ENCODE results near the gene HOMER1. TPM values are rescaled to one million over a fixed set of nuclear protein-coding genes. Genes with fewer than 3 reads are reported as not detected.

Gene HOMER1
- total and polyA plus RNA-seq, 4 donors: 0.88 to 6.8 (median 3.7) TPM

DNA sequence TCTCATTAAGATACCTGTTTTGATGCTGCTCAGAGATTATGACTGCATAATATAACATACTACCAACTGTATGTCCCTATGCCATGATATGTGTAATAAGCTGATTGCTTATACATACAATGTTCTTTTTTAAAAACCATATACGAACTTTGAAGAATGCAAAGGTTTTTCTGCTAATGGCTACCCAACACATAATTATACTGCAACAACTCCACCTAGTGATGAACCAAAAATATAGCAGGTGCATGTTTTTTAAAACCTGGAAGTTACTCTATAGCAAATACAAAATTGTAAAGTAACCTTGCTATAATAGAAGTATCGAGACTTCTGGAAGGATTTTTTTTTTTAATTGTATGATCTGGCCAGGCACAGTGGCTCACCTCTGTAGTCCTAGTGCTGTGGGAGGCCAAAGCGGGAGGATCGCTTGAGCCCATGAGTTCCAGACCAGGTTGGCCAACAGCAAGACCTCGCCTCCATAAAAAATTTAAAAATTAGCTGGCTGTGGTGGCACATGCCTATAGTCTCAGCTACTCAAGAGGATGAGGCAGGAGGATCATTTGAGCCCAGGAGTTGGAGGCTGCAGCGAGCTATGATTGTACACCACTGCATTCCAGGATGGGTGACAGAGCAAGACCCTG lies 49.1 kb downstream of the HOMER1 start:
- intact Hi-C loops (cut with DNase I): loop anchor here (5.0 to 10.0 kb wide), 3 partner anchors 330 to 443 kb away; no protein-coding TSS in a partner anchor
- Histone ChIP-seq H3K4me1 (ENCODE audit: control insufficient read depth in 1 of 2, insufficient read depth in 2 of 2, low read length in 2 of 2) (no peaks in the 10 kb centered on the region), H3K4me3 (ENCODE audit: low read length in 2 of 2) (no peak overlapping the region), H3K9me3 (ENCODE audit: control insufficient read depth, low read length) (no peaks in the 10 kb centered on the region), H3K27me3 (ENCODE audit: control insufficient read depth in 1 of 2, insufficient read depth in 2 of 2, low read length in 1 of 2) (no peaks in the 10 kb centered on the region), H3K27ac (ENCODE audit: low read depth in 1 of 2, low read length in 2 of 2) (no peak overlapping the region), H3K36me3 (ENCODE audit: control insufficient read depth in 1 of 2, insufficient read depth in 2 of 2, low read length in 1 of 2) (no peaks in the 10 kb centered on the region)
- WGBS, 2 donors: 67 to 69% methylated on average over 6 of the region's 6 CpGs
- no peak for ATAC-seq (ENCODE audit: low FRiP score)
- DNase-seq: no peak

GRCh38 chr5:79464278-79464677 lies 49.7 kb downstream of the HOMER1 start:
- DNase-seq: no peak
- no peaks in the 10 kb centered on the region for H3K9me3 ChIP-seq (ENCODE audit: control insufficient read depth, low read length)
- no peaks in the 10 kb centered on the region for H3K27me3 ChIP-seq (ENCODE audit: control insufficient read depth in 1 of 2, insufficient read depth in 2 of 2, low read length in 1 of 2)
- H3K27ac ChIP-seq (ENCODE audit: low read depth in 1 of 2, low read length in 2 of 2): no peak overlapping the region
- no peaks in the 10 kb centered on the region for H3K36me3 ChIP-seq (ENCODE audit: control insufficient read depth in 1 of 2, insufficient read depth in 2 of 2, low read length in 1 of 2)
- no peaks in the 10 kb centered on the region for H3K4me1 ChIP-seq (ENCODE audit: control insufficient read depth in 1 of 2, insufficient read depth in 2 of 2, low read length in 2 of 2)
- no peak for ATAC-seq (ENCODE audit: low FRiP score)
- 70 to 74% methylated on average over 3 of the region's 3 CpGs for WGBS, 2 donors
- intact Hi-C loops (cut with DNase I): loop anchor here (5.0 to 10.0 kb wide), 3 partner anchors 329 to 442 kb away; no protein-coding TSS in a partner anchor
- H3K4me3 ChIP-seq (ENCODE audit: low read length in 2 of 2): no peak overlapping the region

DNA sequence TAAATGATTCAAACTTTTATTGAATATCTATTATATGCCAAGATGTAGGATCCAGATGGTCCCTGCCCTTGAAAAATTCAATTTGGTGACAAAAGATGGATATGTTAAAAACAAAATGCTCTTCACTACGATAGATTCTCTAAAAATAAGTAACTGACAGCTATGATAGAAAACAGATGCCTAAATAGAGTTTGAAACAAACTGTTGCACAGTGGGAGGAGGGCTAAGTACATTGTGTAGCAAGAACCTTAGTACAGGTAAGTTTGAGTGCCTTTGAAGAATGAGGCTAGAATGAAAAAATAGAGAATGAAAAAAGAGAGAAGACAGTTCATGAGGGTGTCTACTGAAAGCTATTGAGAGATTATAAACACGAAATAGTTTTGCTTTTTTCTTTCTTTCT lies 54.3 kb downstream of the HOMER1 start:
- Histone ChIP-seq H3K27ac (ENCODE audit: low read depth in 1 of 2, low read length in 2 of 2) (no peak overlapping the region), H3K4me1 (ENCODE audit: control insufficient read depth in 1 of 2, insufficient read depth in 2 of 2, low read length in 2 of 2) (no peaks in the 10 kb centered on the region), H3K4me3 (ENCODE audit: low read length in 2 of 2) (no peak overlapping the region), H3K9me3 (ENCODE audit: control insufficient read depth, low read length) (no peaks in the 10 kb centered on the region), H3K36me3 (ENCODE audit: control insufficient read depth in 1 of 2, insufficient read depth in 2 of 2, low read length in 1 of 2) (no peaks in the 10 kb centered on the region), H3K27me3 (ENCODE audit: control insufficient read depth in 1 of 2, insufficient read depth in 2 of 2, low read length in 1 of 2) (no peaks in the 10 kb centered on the region)
- 81 to 82% methylated on average over 2 of the region's 2 CpGs for WGBS, 2 donors
- intact Hi-C loops (cut with DNase I): loop anchor here (5.0 to 10.0 kb wide), 3 partner anchors 325 to 437 kb away; no protein-coding TSS in a partner anchor
- DNase-seq (no peak), ATAC-seq (ENCODE audit: low FRiP score) (no peak)

DNA sequence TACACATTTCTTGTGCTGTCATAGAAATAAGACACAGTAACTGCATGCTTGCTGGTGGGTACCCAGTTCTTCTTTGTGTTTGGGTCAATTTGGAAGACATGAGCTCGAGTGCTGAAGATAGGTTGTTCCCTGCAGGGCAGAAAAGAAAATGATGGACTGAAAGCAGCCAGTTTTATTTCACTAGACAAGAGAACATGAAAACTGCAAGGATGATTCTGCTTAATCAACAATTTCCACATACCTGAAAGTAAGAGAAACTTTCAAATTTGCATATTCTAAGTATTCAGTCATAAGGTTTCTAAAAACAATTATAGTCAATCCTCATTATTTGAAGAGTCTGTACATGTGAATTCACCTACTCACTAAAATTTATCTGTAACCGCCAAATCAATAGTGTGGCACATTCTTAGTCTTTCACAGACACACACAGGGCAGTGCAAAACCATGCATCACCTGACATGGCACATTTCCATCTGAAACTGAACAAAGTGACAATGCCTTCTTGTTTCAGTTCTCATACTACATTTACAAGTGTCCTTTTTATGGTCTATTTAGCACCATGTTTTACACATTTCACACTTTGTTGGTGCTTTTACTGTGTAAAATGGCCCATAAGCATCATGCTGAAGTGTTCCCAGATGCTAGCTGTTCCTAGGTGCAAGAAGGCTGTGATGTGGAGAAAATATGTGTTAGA lies 56.9 kb downstream of the HOMER1 start:
- Histone ChIP-seq H3K36me3 (ENCODE audit: control insufficient read depth in 1 of 2, insufficient read depth in 2 of 2, low read length in 1 of 2) (no peaks in the 10 kb centered on the region), H3K9me3 (ENCODE audit: control insufficient read depth, low read length) (no peaks in the 10 kb centered on the region), H3K4me3 (ENCODE audit: low read length in 2 of 2) (no peak overlapping the region), H3K27ac (ENCODE audit: low read depth in 1 of 2, low read length in 2 of 2) (no peak overlapping the region), H3K27me3 (ENCODE audit: control insufficient read depth in 1 of 2, insufficient read depth in 2 of 2, low read length in 1 of 2) (no peaks in the 10 kb centered on the region), H3K4me1 (ENCODE audit: control insufficient read depth in 1 of 2, insufficient read depth in 2 of 2, low read length in 2 of 2) (no peaks in the 10 kb centered on the region)
- intact Hi-C loops (cut with DNase I): no loop called here
- ATAC-seq (ENCODE audit: low FRiP score): no peak
- 90 to 94% methylated on average over 2 of the region's 2 CpGs for WGBS, 2 donors
- no peak for DNase-seq

- Histone ChIP-seq H3K9me3 (ENCODE audit: control insufficient read depth, low read length) (no peaks in the 10 kb centered on the region), H3K27ac (ENCODE audit: low read depth in 1 of 2, low read length in 2 of 2) (no peak overlapping the region), H3K4me3 (ENCODE audit: low read length in 2 of 2) (no peak overlapping the region), H3K36me3 (ENCODE audit: control insufficient read depth in 1 of 2, insufficient read depth in 2 of 2, low read length in 1 of 2) (no peaks in the 10 kb centered on the region), H3K27me3 (ENCODE audit: control insufficient read depth in 1 of 2, insufficient read depth in 2 of 2, low read length in 1 of 2) (no peaks in the 10 kb centered on the region), H3K4me1 (ENCODE audit: control insufficient read depth in 1 of 2, insufficient read depth in 2 of 2, low read length in 2 of 2) (no peaks in the 10 kb centered on the region)
- intact Hi-C loops (cut with DNase I): no loop called here
- DNase-seq (no peak), ATAC-seq (ENCODE audit: low FRiP score) (no peak)
Observed at GRCh38 chr5:79456400-79456799, 57.5 kb downstream of the HOMER1 start.

DNA sequence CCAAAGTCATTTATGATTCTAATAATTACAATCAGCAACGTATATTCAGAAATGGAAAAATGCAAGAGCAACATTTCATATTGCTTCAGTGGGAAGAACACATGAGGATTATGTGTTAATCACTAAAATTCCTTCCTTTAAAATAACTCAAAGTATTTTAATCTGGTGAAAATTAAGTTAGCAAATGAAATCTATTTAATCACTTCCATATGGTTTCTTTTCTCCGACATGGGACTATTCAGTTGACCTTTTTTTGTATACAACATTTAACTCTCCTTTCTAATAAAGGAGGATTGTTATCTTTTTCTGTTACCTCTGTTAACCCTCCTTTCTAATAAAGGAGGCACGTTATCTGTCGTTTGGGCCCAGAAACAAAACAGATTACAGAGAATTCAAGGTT lies 59.9 kb downstream of the HOMER1 start:
- no peak for ATAC-seq (ENCODE audit: low FRiP score)
- H3K36me3 ChIP-seq (ENCODE audit: control insufficient read depth in 1 of 2, insufficient read depth in 2 of 2, low read length in 1 of 2): no peaks in the 10 kb centered on the region
- no peak overlapping the region for H3K4me3 ChIP-seq (ENCODE audit: low read length in 2 of 2)
- H3K27ac ChIP-seq (ENCODE audit: low read depth in 1 of 2, low read length in 2 of 2): no peak overlapping the region
- DNase-seq: no peak
- intact Hi-C loops (cut with DNase I): no loop called here
- H3K27me3 ChIP-seq (ENCODE audit: control insufficient read depth in 1 of 2, insufficient read depth in 2 of 2, low read length in 1 of 2): no peaks in the 10 kb centered on the region
- 77 to 86% methylated on average over 4 of the region's 4 CpGs for WGBS, 2 donors
- H3K4me1 ChIP-seq (ENCODE audit: control insufficient read depth in 1 of 2, insufficient read depth in 2 of 2, low read length in 2 of 2): no peaks in the 10 kb centered on the region
- no peaks in the 10 kb centered on the region for H3K9me3 ChIP-seq (ENCODE audit: control insufficient read depth, low read length)

DNA sequence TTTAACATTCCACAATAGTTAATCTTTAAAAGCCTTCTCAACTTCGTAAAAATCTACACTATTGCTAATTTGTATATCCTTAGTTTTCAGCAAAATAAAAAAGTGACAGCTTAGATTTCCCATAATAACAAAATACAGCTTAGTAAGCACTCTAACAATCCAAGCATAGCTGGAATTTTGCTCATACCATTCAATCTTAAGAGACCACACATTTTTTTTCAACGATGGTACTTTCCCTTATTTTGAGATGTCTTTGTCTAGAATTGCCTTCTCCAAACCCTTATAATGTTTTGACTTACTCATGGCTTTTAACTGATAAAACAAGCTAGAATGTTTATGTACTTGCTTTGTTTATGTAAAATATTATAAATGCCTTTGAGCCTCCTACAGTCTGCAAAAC lies 65.6 kb downstream of the HOMER1 start:
- no peak for DNase-seq
- H3K4me3 ChIP-seq (ENCODE audit: low read length in 2 of 2): no peak overlapping the region
- 24 to 32% methylated on average over 2 of the region's 2 CpGs for WGBS, 2 donors
- no peaks in the 10 kb centered on the region for H3K27me3 ChIP-seq (ENCODE audit: control insufficient read depth in 1 of 2, insufficient read depth in 2 of 2, low read length in 1 of 2)
- no peaks in the 10 kb centered on the region for H3K4me1 ChIP-seq (ENCODE audit: control insufficient read depth in 1 of 2, insufficient read depth in 2 of 2, low read length in 2 of 2)
- H3K36me3 ChIP-seq (ENCODE audit: control insufficient read depth in 1 of 2, insufficient read depth in 2 of 2, low read length in 1 of 2): no peaks in the 10 kb centered on the region
- ATAC-seq (ENCODE audit: low FRiP score): no peak
- no peaks in the 10 kb centered on the region for H3K9me3 ChIP-seq (ENCODE audit: control insufficient read depth, low read length)
- no peak overlapping the region for H3K27ac ChIP-seq (ENCODE audit: low read depth in 1 of 2, low read length in 2 of 2)
- intact Hi-C loops (cut with DNase I): no loop called here

DNA sequence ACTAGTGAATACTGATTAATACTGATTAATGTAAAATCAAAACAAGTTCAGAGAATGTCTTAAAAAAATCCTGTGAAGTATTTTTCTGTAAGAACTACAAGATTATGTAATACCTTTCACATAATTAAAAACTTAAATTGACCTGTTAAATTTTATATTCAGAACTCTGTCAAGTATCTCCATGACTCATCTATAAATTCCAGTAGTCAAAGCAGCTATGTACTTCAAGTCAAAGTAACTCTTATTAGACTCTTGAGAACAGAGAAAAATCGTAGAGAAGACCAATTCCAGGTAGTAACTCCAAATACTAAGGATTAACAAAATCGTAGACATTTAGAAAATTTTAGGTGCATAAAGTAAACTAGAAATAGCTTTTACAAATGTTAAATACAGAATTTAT lies 77.1 kb downstream of the HOMER1 start:
- H3K27ac ChIP-seq (ENCODE audit: low read depth in 1 of 2, low read length in 2 of 2): no peak overlapping the region
- ATAC-seq (ENCODE audit: low FRiP score) (no peak), DNase-seq (no peak)
- no peaks in the 10 kb centered on the region for H3K36me3 ChIP-seq (ENCODE audit: control insufficient read depth in 1 of 2, insufficient read depth in 2 of 2, low read length in 1 of 2)
- H3K4me1 ChIP-seq (ENCODE audit: control insufficient read depth in 1 of 2, insufficient read depth in 2 of 2, low read length in 2 of 2): no peaks in the 10 kb centered on the region
- WGBS, 2 donors: 86 to 94% methylated on average over 2 of the region's 2 CpGs
- no peaks in the 10 kb centered on the region for H3K27me3 ChIP-seq (ENCODE audit: control insufficient read depth in 1 of 2, insufficient read depth in 2 of 2, low read length in 1 of 2)
- no peaks in the 10 kb centered on the region for H3K9me3 ChIP-seq (ENCODE audit: control insufficient read depth, low read length)
- intact Hi-C loops (cut with DNase I): no loop called here
- no peak overlapping the region for H3K4me3 ChIP-seq (ENCODE audit: low read length in 2 of 2)

DNA sequence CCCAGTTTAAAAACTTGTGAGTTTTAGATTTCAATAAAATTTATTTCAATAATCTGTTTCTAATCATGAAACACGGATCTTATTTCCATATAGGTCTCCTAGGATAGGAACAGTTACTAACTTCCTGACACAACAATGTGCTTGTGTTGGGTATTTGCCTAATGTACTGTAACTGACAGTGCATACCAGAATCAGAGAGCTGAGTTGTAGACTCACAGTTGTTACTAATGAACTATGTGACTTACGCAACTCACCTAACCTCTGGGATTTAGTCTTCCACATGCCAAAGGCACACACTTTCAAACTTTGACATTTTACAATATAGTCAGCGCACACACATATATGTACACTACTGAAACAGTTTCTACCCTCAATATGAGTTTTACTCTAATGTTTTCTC lies 77.7 kb downstream of the HOMER1 start:
- no peak for DNase-seq
- Histone ChIP-seq H3K27me3 (ENCODE audit: control insufficient read depth in 1 of 2, insufficient read depth in 2 of 2, low read length in 1 of 2) (no peaks in the 10 kb centered on the region), H3K4me3 (ENCODE audit: low read length in 2 of 2) (no peak overlapping the region), H3K36me3 (ENCODE audit: control insufficient read depth in 1 of 2, insufficient read depth in 2 of 2, low read length in 1 of 2) (no peaks in the 10 kb centered on the region), H3K9me3 (ENCODE audit: control insufficient read depth, low read length) (no peaks in the 10 kb centered on the region), H3K4me1 (ENCODE audit: control insufficient read depth in 1 of 2, insufficient read depth in 2 of 2, low read length in 2 of 2) (no peaks in the 10 kb centered on the region), H3K27ac (ENCODE audit: low read depth in 1 of 2, low read length in 2 of 2) (no peak overlapping the region)
- intact Hi-C loops (cut with DNase I): no loop called here
- ATAC-seq (ENCODE audit: low FRiP score): no peak
- 95 to 98% methylated on average over 3 of the region's 3 CpGs for WGBS, 2 donors

Data from aorta (tissue), 5 donors.